GM19193 (cell line): ENCODE results near the gene SNRPA.

ENCODE experiments used
- POLR2A ChIP-seq: IDR thresholded peaks from 4 replicates; pipeline ENCODE4 v1.6.1; 2011; ENCODE audit not compliant: insufficient read depth, insufficient read length; ENCODE audit errors: extremely low read depth

The SNRPA gene

GRCh38 chr19:40781140-40781539 is 30.1 kb downstream of the SNRPA start:
- no peak for TF ChIP-seq POLR2A

- TF ChIP-seq POLR2A, result no peak
Measured at GRCh38 chr19:40783711-40784110, 32.7 kb downstream of the SNRPA start.

GRCh38 chr19:40785526-40785925 is 34.5 kb downstream of the SNRPA start:
- TF ChIP-seq POLR2A, result no peak

- no peak for TF ChIP-seq POLR2A
Measured at GRCh38 chr19:40786060-40787037, 35.3 kb downstream of the SNRPA start.

- TF ChIP-seq POLR2A, result no peak
Measured at GRCh38 chr19:40791349-40791748, 40.3 kb downstream of the SNRPA start.

GRCh38 chr19:40791996-40792395 is 41.0 kb downstream of the SNRPA start:
- no peak for TF ChIP-seq POLR2A

GRCh38 chr19:40797166-40797962 is 46.4 kb downstream of the SNRPA start:
- TF ChIP-seq POLR2A, result no peak

GRCh38 chr19:40797963-40798682 is 47.1 kb downstream of the SNRPA start:
- peak; percentile 73 for TF ChIP-seq POLR2A

- peak; percentile 50 for TF ChIP-seq POLR2A
Measured at GRCh38 chr19:40798683-40799557, 47.9 kb downstream of the SNRPA start, which contains the start of gene EGLN2. TSS of gene EGLN2 (plus strand) at chr19:40799191. CDS start at chr19:40800573, 1,382 bp downstream.

GRCh38 chr19:40799558-40800338 is 48.7 kb downstream of the SNRPA start:
- TF ChIP-seq POLR2A, result peak; percentile 3

GRCh38 chr19:40800339-40800996 is 49.5 kb downstream of the SNRPA start:
- TF ChIP-seq POLR2A, result no peak

- no peak for TF ChIP-seq POLR2A
Measured at GRCh38 chr19:40800997-40801377, 50.0 kb downstream of the SNRPA start.
